Right lobe of liver (tissue), 6 donors: ENCODE measurements around the gene SHISA6. TPM values are rescaled to one million over a fixed set of nuclear protein-coding genes. Genes with fewer than 3 reads are reported as not detected.

Experiments
- ATAC-seq, 4 donors: fragments of 200-7000 bp; cut with Tn5 transposase; one replicate each; pipeline ENCODE4 v1.9.1; 2020; ENCODE audit warnings: mild to moderate bottlenecking in 4 of 4, moderate library complexity in 4 of 4
- DNase-seq, 3 donors: peaks; one replicate each; pipeline ENCODE4 v3.0.0-alpha.2; 2020
- H3K27ac ChIP-seq, 3 donors: fragments of 200-600 bp; one replicate each; pipeline ENCODE4 v1.8.0; 2022
- H3K27me3 ChIP-seq, 2 donors: fragments of 200-600 bp; one replicate each; pipeline ENCODE4 v1.8.0; 2022
- H3K36me3 ChIP-seq, 4 donors: fragments of 200-600 bp; sonication (generic) in 1 of 4; one replicate each; pipeline versions ENCODE4 v1.5.1 to v1.8.0; 2017 to 2022; ENCODE audit warnings: control low read depth in 1 of 4
- H3K4me1 ChIP-seq, 4 donors: fragments of 200-600 bp; sonication (generic) in 1 of 4; one replicate each; pipeline versions ENCODE4 v1.5.1 to v1.8.0; 2017 to 2022; ENCODE audit warnings: control low read depth in 1 of 4
- H3K4me3 ChIP-seq, 3 donors: fragments of 200-600 bp; one replicate each; pipeline ENCODE4 v1.8.0; 2022
- H3K9me3 ChIP-seq, 4 donors: fragments of 200-600 bp; sonication (generic) in 1 of 4; one replicate each; pipeline versions ENCODE4 v1.5.1 to v1.8.0; 2017 to 2022; ENCODE audit warnings: control low read depth in 1 of 4
- CTCF ChIP-seq, 4 donors: fragments of 200-600 bp in 3 of 4; fragments of 450-650 bp in 1 of 4; IDR thresholded peaks; one replicate each; pipeline versions ENCODE4 v1.5.1 to v1.8.0; 2016 to 2022; ENCODE audit warnings: antibody characterized with exemption in 4 of 4, mild to moderate bottlenecking in 2 of 4
- POLR2A ChIP-seq: fragments of 450-650 bp; IDR thresholded peaks from one replicate; pipeline ENCODE4 v1.6.1; 2017; ENCODE audit warnings: antibody characterized with exemption, mild to moderate bottlenecking
- WGBS: methylation state at CpG from one replicate; pipeline ENCODE4 v1.1.6; 2018; ENCODE audit warnings: low coverage, low lambda C conversion rate; ENCODE audit not compliant: insufficient coverage; ENCODE audit errors: missing lambda C conversion rate; 5-methylcytosine and 5-hydroxymethylcytosine counted together
- intact Hi-C, 2 donors: fragments of 100-400 bp; cut with DNase I; formaldehyde crosslinking; loops; one replicate each; pipeline versions ENCODE4 v1.11.2 to v1.14.1; 2022
- total RNA-seq, 6 experiments: library from RNA; depleted of rRNA in 2 of 6; stranded (reverse); fragments of >200 nt in 2 of 6; fragmentation: NEBNext Ultra II Directional in 3 of 6; extraction: Animal tissue kit (Norgen Biotek cat#: 25700) in 3 of 6; gene quantifications; one replicate each; pipeline versions ENCODE4 v1.1.0 to v1.2.4, GENCODE V29; 2016 to 2023
- donor health status: DM: no; HTN: yes; CAD: no.
- donor health status: DM: no; HTN: no; CAD: no.
- donor health status: DM: no; HTN: no; CAD: no.
- donor health status: DM: no; HTN: yes; CAD: no.
- donor health status: DM: no; HTN: yes; CAD: no.

The SHISA6 gene
- total RNA-seq, 6 experiments from 2014 or later: not detected

GRCh38 chr17:11252146-11252545 is 11.1 kb downstream of the SHISA6 start:
- TF ChIP-seq POLR2A: no peak
- no peak for TF ChIP-seq CTCF (IDR thresholded peaks at IDR 0.05)
- intact Hi-C loops: no loop called here
- Histone ChIP-seq H3K36me3 (no peaks in the 10 kb centered on the region), H3K4me1 (no peaks in the 10 kb centered on the region), H3K27ac (no peak overlapping the region), H3K27me3 (no peaks in the 10 kb centered on the region), H3K9me3 (no peaks in the 10 kb centered on the region), H3K4me3 (no peak overlapping the region)
- DNase-seq: no peak
- WGBS: 50% methylated on average over 11 of the region's 11 CpGs
- no peak for ATAC-seq

GRCh38 chr17:11256877-11257276 is 15.9 kb downstream of the SHISA6 start:
- H3K27me3 ChIP-seq: no peaks in the 10 kb centered on the region
- H3K4me1 ChIP-seq: no peaks in the 10 kb centered on the region
- intact Hi-C loops: no loop called here
- WGBS: 47% methylated on average over 11 of the region's 11 CpGs
- no peak overlapping the region for H3K4me3 ChIP-seq
- ATAC-seq (no peak), DNase-seq (no peak)
- H3K36me3 ChIP-seq: no peaks in the 10 kb centered on the region
- H3K9me3 ChIP-seq: no peaks in the 10 kb centered on the region
- TF ChIP-seq CTCF (IDR thresholded peaks at IDR 0.05) (no peak), POLR2A (no peak)
- no peak overlapping the region for H3K27ac ChIP-seq

- 53% methylated on average over 2 of the region's 2 CpGs for WGBS
- H3K4me1 ChIP-seq: no peaks in the 10 kb centered on the region
- no peak overlapping the region for H3K4me3 ChIP-seq
- intact Hi-C loops: no loop called here
- H3K27ac ChIP-seq: no peak overlapping the region
- TF ChIP-seq POLR2A: no peak
- TF ChIP-seq CTCF (IDR thresholded peaks at IDR 0.05): peak in 3 of 4 donors; percentile 12 to 35 (median 17)
- ATAC-seq: no peak
- DNase-seq: no peak
- H3K36me3 ChIP-seq: no peaks in the 10 kb centered on the region
- H3K9me3 ChIP-seq: no peaks in the 10 kb centered on the region
- H3K27me3 ChIP-seq: no peaks in the 10 kb centered on the region
These were observed 23.3 kb downstream of the SHISA6 start for GRCh38 chr17:11264183-11264871.

- H3K4me1 ChIP-seq: no peaks in the 10 kb centered on the region
- H3K4me3 ChIP-seq: no peak overlapping the region
- intact Hi-C loops: no loop called here
- H3K27me3 ChIP-seq: no peaks in the 10 kb centered on the region
- no peak for ATAC-seq
- H3K36me3 ChIP-seq: no peaks in the 10 kb centered on the region
- no peak for TF ChIP-seq POLR2A
- TF ChIP-seq CTCF (IDR thresholded peaks at IDR 0.05): no peak
- 31% methylated on average over 1 of the region's 1 CpG for WGBS
- no peaks in the 10 kb centered on the region for H3K9me3 ChIP-seq
- H3K27ac ChIP-seq: no peak overlapping the region
- no peak for DNase-seq
These were observed 27.1 kb downstream of the SHISA6 start for GRCh38 chr17:11267999-11268575.
